GM12878 (cell line): ENCODE results near the gene TRABD2B. TPM values are rescaled to one million over a fixed set of nuclear protein-coding genes. Genes with fewer than 3 reads are reported as not detected.

Source experiments
- ATAC-seq: fragments of 200-7000 bp; cut with Tn5 transposase; 3 replicates; pipeline ENCODE4 v1.9.1; 2020; ENCODE audit warnings: mild to moderate bottlenecking, moderate library complexity
- BruUV-seq: library from RNA; stranded (reverse); fragments of 400-500 nt; replicated peaks from 2 replicates; lab custom pipeline; 2021; lab: Mats Ljungman, UMichigan
- CTCF ChIA-PET: fragments of 300-600 bp; sonication (Branson Sonifier 250); formaldehyde crosslinking; extraction: SDS; loops from one replicate; lab custom pipeline; 2021; ENCODE audit warnings: inconsistent platforms; lab: Yijun Ruan, JAX
- POLR2A ChIA-PET: fragments of 350-600 bp; formaldehyde crosslinking; extraction: SDS; loops from one replicate; lab custom pipeline; 2021; ENCODE audit warnings: inconsistent platforms; lab: Charles Lee
- RAD21 ChIA-PET: fragments of 300-600 bp; sonication (Branson Sonifier 250); formaldehyde crosslinking; loops from one replicate; lab custom pipeline; 2023; ENCODE audit warnings: antibody characterized with exemption; ENCODE audit not compliant: unreplicated experiment; lab: Charles Lee
- SMC1A ChIA-PET: fragments of 300-600 bp; sonication (Branson Sonifier 250); formaldehyde crosslinking; loops from one replicate; lab custom pipeline; 2023; ENCODE audit not compliant: unreplicated experiment, uncharacterized antibody; lab: Charles Lee
- DNase-seq: peaks from one replicate; pipeline ENCODE4 v3.0.0-alpha.2; 2011; ENCODE audit warnings: low read depth, low spot score
- FAIRE-seq: peaks from 3 replicates; lab custom pipeline; 2011; peaks lifted over from hg19 to GRCh38; lab: Jason Lieb, UNC
- H2AFZ ChIP-seq: 2 replicates; pipeline ENCODE4 v1.6.0; 2011; ENCODE audit warnings: low read depth, low read length, control low read depth; ENCODE audit not compliant: control insufficient read depth
- H3K27ac ChIP-seq: 2 replicates; pipeline ENCODE4 v1.5.1; 2011; ENCODE audit warnings: control low read depth; ENCODE audit not compliant: control insufficient read depth, insufficient read depth
- H3K27me3 ChIP-seq, 2 experiments: replicated peaks in 1 of 2; 2 replicates each; pipeline versions ENCODE4 v1.6.0 to v1.6.1; 2011; ENCODE audit warnings: low read length in 1 of 2; ENCODE audit not compliant: control insufficient read depth in 2 of 2, insufficient read depth in 2 of 2
- H3K36me3 ChIP-seq, 2 experiments: 2 replicates each; pipeline ENCODE4 v1.5.1; 2011; ENCODE audit warnings: low read length in 1 of 2; ENCODE audit not compliant: control insufficient read depth in 2 of 2, insufficient read depth in 2 of 2
- H3K4me1 ChIP-seq: 2 replicates; pipeline ENCODE4 v1.6.1; 2011; ENCODE audit warnings: mild to moderate bottlenecking, low read length, moderate library complexity, mixed read lengths; ENCODE audit not compliant: control insufficient read depth, insufficient read depth
- H3K4me2 ChIP-seq: 2 replicates; pipeline ENCODE4 v1.6.0; 2011; ENCODE audit warnings: control low read depth; ENCODE audit not compliant: control insufficient read depth, insufficient read depth
- H3K4me3 ChIP-seq: fragments of 200-600 bp; sonication (generic); 2 replicates; pipeline ENCODE4 v1.5.1; 2016
- H3K79me2 ChIP-seq: 2 replicates; pipeline ENCODE4 v1.6.0; 2011; ENCODE audit warnings: low read length; ENCODE audit not compliant: control insufficient read depth, insufficient read depth
- H3K9ac ChIP-seq: 2 replicates; pipeline ENCODE4 v1.8.0; 2011; ENCODE audit warnings: low read length, control low read depth, mixed read lengths; ENCODE audit not compliant: control insufficient read depth, insufficient read depth
- H3K9me3 ChIP-seq: replicated peaks from 3 replicates; pipeline ENCODE4 v1.5.1; 2011; ENCODE audit warnings: mild to moderate bottlenecking, low read length; ENCODE audit not compliant: control insufficient read depth, insufficient read depth
- H4K20me1 ChIP-seq: 2 replicates; pipeline ENCODE4 v1.6.0; 2011; ENCODE audit not compliant: control insufficient read depth, insufficient read depth
- ATF2 ChIP-seq: IDR thresholded peaks from 2 replicates; pipeline ENCODE4 v1.6.1; 2012; ENCODE audit warnings: low read length, inconsistent platforms
- IRF3 ChIP-seq: fragments of 450-650 bp; IDR thresholded peaks from 2 replicates; pipeline ENCODE4 v1.6.1; 2014; ENCODE audit warnings: mild to moderate bottlenecking
- IRF4 ChIP-seq: IDR thresholded peaks from 2 replicates; pipeline ENCODE4 v1.6.1; 2011; ENCODE audit warnings: low read depth, low read length
- MEF2B ChIP-seq: fragments of 450-650 bp; IDR thresholded peaks from 2 replicates; pipeline ENCODE4 v1.6.1; 2018; ENCODE audit warnings: mild to moderate bottlenecking, moderate library complexity; ENCODE audit not compliant: partially characterized antibody, poor library complexity, severe bottlenecking
- PAX5 ChIP-seq: IDR thresholded peaks from 2 replicates; pipeline ENCODE4 v1.6.1; 2011; ENCODE audit warnings: low read depth, low read length, borderline replicate concordance
- SIN3A ChIP-seq: IDR thresholded peaks from 2 replicates; pipeline ENCODE4 v1.6.1; 2012; ENCODE audit warnings: low read depth, low read length, improper control_type of control experiment
- SIX5 ChIP-seq: IDR thresholded peaks from 2 replicates; pipeline ENCODE4 v1.6.1; 2011; ENCODE audit warnings: mild to moderate bottlenecking, low read depth, low read length, moderate library complexity; ENCODE audit not compliant: severe bottlenecking
- SMARCA5 ChIP-seq: fragments of 450-650 bp; IDR thresholded peaks from 2 replicates; pipeline ENCODE4 v1.6.1; 2017; ENCODE audit warnings: mild to moderate bottlenecking
- STAT3 ChIP-seq: IDR thresholded peaks from 2 replicates; pipeline ENCODE4 v1.6.1; 2011; ENCODE audit warnings: low read depth, low read length, improper control_type of control experiment
- SUPT20H ChIP-seq: IDR thresholded peaks from 2 replicates; pipeline ENCODE4 v1.6.1; 2011; ENCODE audit warnings: low read depth, mild to moderate bottlenecking, low read length, moderate library complexity, borderline replicate concordance; ENCODE audit not compliant: control insufficient read depth
- SUZ12 ChIP-seq: fragments of 200-600 bp; sonication (generic); IDR thresholded peaks from one replicate; pipeline ENCODE4 v1.6.1; 2018; ENCODE audit warnings: antibody characterized with exemption, mild to moderate bottlenecking; ENCODE audit not compliant: unreplicated experiment
- TCF12 ChIP-seq: IDR thresholded peaks from 2 replicates; pipeline ENCODE4 v1.6.1; 2011; ENCODE audit warnings: low read depth, mild to moderate bottlenecking, low read length
- USF1 ChIP-seq: IDR thresholded peaks from 2 replicates; pipeline ENCODE4 v1.6.1; 2011; ENCODE audit warnings: borderline replicate concordance, low read depth, mild to moderate bottlenecking, moderate library complexity, mixed read lengths, low read length; ENCODE audit not compliant: insufficient read depth; ENCODE audit errors: extremely low read length
- ZBED1 ChIP-seq: IDR thresholded peaks from 2 replicates; pipeline ENCODE4 v1.6.1; 2016; ENCODE audit warnings: borderline replicate concordance
- ZNF592 ChIP-seq: fragments of 450-650 bp; IDR thresholded peaks from 2 replicates; pipeline ENCODE4 v1.6.1; 2017; ENCODE audit warnings: mild to moderate bottlenecking, moderate library complexity
- WGBS: methylation state at CpG from one replicate; pipeline ENCODE4 v1.1.6; 2016; ENCODE audit warnings: low lambda C conversion rate; ENCODE audit not compliant: insufficient replicate concordance, insufficient coverage; ENCODE audit errors: missing lambda C conversion rate; 5-methylcytosine and 5-hydroxymethylcytosine counted together
- in situ Hi-C: fragments of 300-500 bp; cut with MboI; formaldehyde crosslinking; loops from 9 replicates; pipeline ENCODE4 v1.14.3; 2018; ENCODE audit warnings: mixed read lengths
- intact Hi-C: fragments of 100-400 bp; cut with micrococcal nuclease; formaldehyde crosslinking; loops from one replicate; pipeline ENCODE4 v1.14.2; 2022; ENCODE audit not compliant: unreplicated experiment
- polyA plus RNA-seq, 11 experiments: library from polyadenylated mRNA; depleted of rRNA in 4 of 11; unstranded in 6 of 11; stranded (reverse) in 5 of 11; fragments of >200 nt; fragmentation: Nextera tagmentation in 4 of 11; fragmentation: Illumina TruSeq in 1 of 11; extraction: Ambion mirVana in 4 of 11; extraction: Trizol in 1 of 11; gene quantifications; 1 replicate in 1 of 11; 2 replicates in 10 of 11; pipeline versions ENCODE4 v1.2.1 to v1.2.3, GENCODE V29; 2011 to 2016; ENCODE audit warnings: inconsistent platforms in 2 of 11, missing spikeins in 2 of 11, low read depth in 1 of 11
- total RNA-seq, 4 experiments: library from RNA; depleted of rRNA in 3 of 4; stranded (reverse); fragments of >200 nt in 3 of 4; fragmentation: Illumina TruSeq in 1 of 4; extraction: Trizol in 1 of 4; gene quantifications; 2 replicates each; pipeline versions ENCODE4 v1.2.1 to v1.2.3, GENCODE V29; 2013 to 2021

TRABD2B gene
- total and polyA plus RNA-seq, 10 of the 15 experiments (the other 5 are each of a cell fraction or from before 2014, with no cell fraction given) = not detected

GRCh38 chr1:47853059-47853458 is 144.1 kb downstream of the TRABD2B start:
- Histone ChIP-seq H3K27me3 (no peaks in the 10 kb centered on the region; a peak in 1 of 4 replicates), H3K4me2 (no peak overlapping the region), H3K36me3 (no peaks in the 10 kb centered on the region), H3K79me2 (no peaks in the 10 kb centered on the region), H3K9me3 (no peaks in the 10 kb centered on the region), H3K27ac (no peak overlapping the region), H3K9ac (no peak overlapping the region), H2AFZ (no peak overlapping the region), H3K4me1 (no peaks in the 10 kb centered on the region), H4K20me1 (no peaks in the 10 kb centered on the region), H3K4me3 (no peak overlapping the region)
- BruUV-seq = no TSS peak
- SMC1A ChIA-PET = no interaction called here
- ATAC-seq (no peak), FAIRE-seq (no peak), DNase-seq (no peak)
- CTCF ChIA-PET = no interaction called here
- RAD21 ChIA-PET = no interaction called here
- 48% methylated on average over 7 of the region's 7 CpGs for WGBS
- POLR2A ChIA-PET = no interaction called here
- in situ Hi-C loops = no loop called here
- intact Hi-C loops = no loop called here
- TF ChIP-seq SUZ12 (no peak), SUPT20H (no peak), USF1 (no peak), MEF2B (no peak), PAX5 (no peak), ZNF592 (no peak), IRF3 (no peak), ATF2 (no peak), ZBED1 (no peak), SIN3A (no peak), SIX5 (no peak), IRF4 (no peak), SMARCA5 (no peak), STAT3 (no peak), TCF12 (no peak)
